PC-3 (cell line): ENCODE results near the gene DUSP6. TPM values are rescaled to one million over a fixed set of nuclear protein-coding genes. Genes with fewer than 3 reads are reported as not detected.

ENCODE experiments used
- ATAC-seq: fragments of 200-7000 bp; cut with Tn5 transposase; 2 replicates; pipeline ENCODE4 v1.9.1; 2020; ENCODE audit warnings: mild to moderate bottlenecking, moderate library complexity
- BruUV-seq: library from RNA; stranded (reverse); fragments of 400-500 nt; replicated peaks from 2 replicates; lab custom pipeline; 2021; lab: Mats Ljungman, UMichigan
- CTCF ChIA-PET: fragments of 300-600 bp; sonication (Branson Sonifier 250); formaldehyde crosslinking; loops from one replicate; lab custom pipeline; 2022; ENCODE audit warnings: antibody characterized with exemption; lab: Charles Lee
- POLR2A ChIA-PET: fragments of 300-600 bp; sonication (Branson Sonifier 250); formaldehyde crosslinking; loops from one replicate; lab custom pipeline; 2022; ENCODE audit warnings: antibody characterized with exemption; ENCODE audit not compliant: unreplicated experiment; lab: Charles Lee
- DNase-seq: peaks from one replicate; pipeline ENCODE4 v3.0.0-alpha.2; 2015
- H2AFZ ChIP-seq: fragments of 300-600 bp; sonication (generic); 2 replicates; pipeline ENCODE4 v1.6.0; 2016; ENCODE audit warnings: antibody characterized with exemption, low read length
- H3F3A ChIP-seq: fragments of 300-600 bp; sonication (generic); one replicate; pipeline ENCODE4 v1.6.0; 2017; ENCODE audit warnings: antibody characterized with exemption, low read length, control low read depth, mild to moderate bottlenecking; ENCODE audit not compliant: unreplicated experiment
- H3K27ac ChIP-seq: fragments of 300-600 bp; sonication (generic); 2 replicates; pipeline ENCODE4 v1.5.1; 2016; ENCODE audit warnings: mild to moderate bottlenecking, low read length
- H3K27me3 ChIP-seq: fragments of 300-600 bp; sonication (generic); 2 replicates; pipeline ENCODE4 v1.6.1; 2016; ENCODE audit warnings: low read length, mixed read lengths
- H3K36me3 ChIP-seq: fragments of 300-600 bp; sonication (generic); 2 replicates; pipeline ENCODE4 v1.6.1; 2016; ENCODE audit warnings: low read depth, mixed run types, low read length, mixed read lengths
- H3K4me1 ChIP-seq: fragments of 300-600 bp; sonication (generic); 2 replicates; pipeline ENCODE4 v1.5.1; 2016; ENCODE audit warnings: low read length; ENCODE audit not compliant: insufficient read depth
- H3K4me2 ChIP-seq: fragments of 300-600 bp; sonication (generic); 2 replicates; pipeline ENCODE4 v1.6.0; 2016; ENCODE audit warnings: low read length
- H3K4me3 ChIP-seq: fragments of 300-600 bp; sonication (generic); 2 replicates; pipeline ENCODE4 v1.5.1; 2016; ENCODE audit warnings: mild to moderate bottlenecking, low read length, mixed read lengths
- H3K79me2 ChIP-seq: fragments of 300-600 bp; sonication (generic); 2 replicates; pipeline ENCODE4 v1.6.1; 2017; ENCODE audit warnings: low read length, mixed read lengths
- H3K9ac ChIP-seq: fragments of 300-600 bp; sonication (generic); 2 replicates; pipeline ENCODE4 v1.6.0; 2016; ENCODE audit warnings: mild to moderate bottlenecking, low read length
- H3K9me2 ChIP-seq: fragments of 300-600 bp; sonication (generic); replicated peaks from 2 replicates; pipeline ENCODE4 v1.6.1; 2016; ENCODE audit warnings: mixed run types, low read length, mixed read lengths
- H3K9me3 ChIP-seq: fragments of 300-600 bp; sonication (generic); 2 replicates; pipeline ENCODE4 v1.6.1; 2016; ENCODE audit warnings: low read length, mixed read lengths
- H4K20me1 ChIP-seq: fragments of 300-600 bp; sonication (generic); 2 replicates; pipeline ENCODE4 v1.6.1; 2016; ENCODE audit warnings: low read length, mixed read lengths
- EZH2 ChIP-seq: fragments of 300-600 bp; sonication (generic); IDR thresholded peaks from one replicate; pipeline ENCODE4 v1.6.1; 2017; ENCODE audit warnings: antibody characterized with exemption, mild to moderate bottlenecking, low read length; ENCODE audit not compliant: unreplicated experiment
- EZH2phosphoT487 ChIP-seq: fragments of 300-600 bp; sonication (generic); IDR thresholded peaks from 2 replicates; pipeline ENCODE4 v1.6.1; 2018; ENCODE audit warnings: mild to moderate bottlenecking, antibody characterized with exemption, low read length, borderline replicate concordance
- intact Hi-C: fragments of 100-400 bp; cut with micrococcal nuclease; formaldehyde crosslinking; loops from 2 replicates; pipeline ENCODE4 v1.9.0; 2023
- total RNA-seq: library from RNA; depleted of rRNA; stranded (reverse); fragments of >200 nt; gene quantifications from 2 replicates; pipeline ENCODE4 v1.2.3, GENCODE V29; 2014
- TF ChIP-seq, protein P1 (sequence below): fragments of 300-600 bp; sonication (generic); conservative IDR thresholded peaks from 2 replicates; pipeline ENCODE4 v1.5.1; 2017; ENCODE audit warnings: antibody characterized with exemption, low read depth, mild to moderate bottlenecking, low read length

The DUSP6 gene
- total RNA-seq, 1 experiment from 2014 or later = 244 TPM

DNA sequence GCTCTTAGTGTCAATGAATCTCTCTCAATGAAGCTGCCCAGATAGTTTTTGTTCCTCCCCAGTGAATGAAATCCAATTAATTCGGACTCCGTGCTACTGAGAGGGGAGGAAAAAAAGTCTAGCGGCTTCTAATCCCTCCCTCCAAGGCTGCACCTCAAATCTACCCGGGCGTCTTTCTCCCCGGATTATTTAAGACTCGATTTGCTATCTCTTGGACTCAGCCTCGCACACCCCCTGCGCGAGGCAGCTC is 134 bp downstream of the DUSP6 start:
- peak overlapping the region; percentile 84 for H3K27ac ChIP-seq
- DNase-seq (no peak), ATAC-seq (no peak)
- intact Hi-C loops = loop anchor here (1.0 to 2.0 kb wide), 5 partner anchors 65 to 173 kb away; partner anchors contain the start of gene GALNT4
- H4K20me1 ChIP-seq = peaks cover 48% of the 10 kb centered on the region
- H3K9me3 ChIP-seq = no peaks in the 10 kb centered on the region
- peaks cover 66% of the 10 kb centered on the region for H3K79me2 ChIP-seq
- no peaks in the 10 kb centered on the region for H3K9me2 ChIP-seq
- peak overlapping the region; percentile 90 for H3K9ac ChIP-seq
- no peak overlapping the region for H2AFZ ChIP-seq
- peaks cover 44% of the 10 kb centered on the region for H3K4me1 ChIP-seq
- H3K36me3 ChIP-seq = peaks cover 39% of the 10 kb centered on the region
- H3K4me3 ChIP-seq = peak overlapping the region; percentile 98
- ChIA-PET POLR2A (interaction anchor here (0.5 to 1.3 kb wide), 5 partner anchors 22 to 175 kb away, joined by 3 to 6 read pairs (median 6); no protein-coding TSS in a partner anchor), CTCF (interaction anchor here (0.6 to 0.8 kb wide), 3 partner anchors 195 to 333 kb away, joined by 3 to 4 read pairs (median 3); no protein-coding TSS in a partner anchor)
- H3K4me2 ChIP-seq = peak overlapping the region; percentile 91
- no peaks in the 10 kb centered on the region for H3K27me3 ChIP-seq
- TF ChIP-seq, protein P1, sequence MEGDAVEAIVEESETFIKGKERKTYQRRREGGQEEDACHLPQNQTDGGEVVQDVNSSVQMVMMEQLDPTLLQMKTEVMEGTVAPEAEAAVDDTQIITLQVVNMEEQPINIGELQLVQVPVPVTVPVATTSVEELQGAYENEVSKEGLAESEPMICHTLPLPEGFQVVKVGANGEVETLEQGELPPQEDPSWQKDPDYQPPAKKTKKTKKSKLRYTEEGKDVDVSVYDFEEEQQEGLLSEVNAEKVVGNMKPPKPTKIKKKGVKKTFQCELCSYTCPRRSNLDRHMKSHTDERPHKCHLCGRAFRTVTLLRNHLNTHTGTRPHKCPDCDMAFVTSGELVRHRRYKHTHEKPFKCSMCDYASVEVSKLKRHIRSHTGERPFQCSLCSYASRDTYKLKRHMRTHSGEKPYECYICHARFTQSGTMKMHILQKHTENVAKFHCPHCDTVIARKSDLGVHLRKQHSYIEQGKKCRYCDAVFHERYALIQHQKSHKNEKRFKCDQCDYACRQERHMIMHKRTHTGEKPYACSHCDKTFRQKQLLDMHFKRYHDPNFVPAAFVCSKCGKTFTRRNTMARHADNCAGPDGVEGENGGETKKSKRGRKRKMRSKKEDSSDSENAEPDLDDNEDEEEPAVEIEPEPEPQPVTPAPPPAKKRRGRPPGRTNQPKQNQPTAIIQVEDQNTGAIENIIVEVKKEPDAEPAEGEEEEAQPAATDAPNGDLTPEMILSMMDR = no peak
- no peak for TF ChIP-seq EZH2phosphoT487
- TF ChIP-seq EZH2 = no peak
- H3F3A ChIP-seq = peaks cover 9% of the 10 kb centered on the region
- no TSS peak for BruUV-seq

DNA sequence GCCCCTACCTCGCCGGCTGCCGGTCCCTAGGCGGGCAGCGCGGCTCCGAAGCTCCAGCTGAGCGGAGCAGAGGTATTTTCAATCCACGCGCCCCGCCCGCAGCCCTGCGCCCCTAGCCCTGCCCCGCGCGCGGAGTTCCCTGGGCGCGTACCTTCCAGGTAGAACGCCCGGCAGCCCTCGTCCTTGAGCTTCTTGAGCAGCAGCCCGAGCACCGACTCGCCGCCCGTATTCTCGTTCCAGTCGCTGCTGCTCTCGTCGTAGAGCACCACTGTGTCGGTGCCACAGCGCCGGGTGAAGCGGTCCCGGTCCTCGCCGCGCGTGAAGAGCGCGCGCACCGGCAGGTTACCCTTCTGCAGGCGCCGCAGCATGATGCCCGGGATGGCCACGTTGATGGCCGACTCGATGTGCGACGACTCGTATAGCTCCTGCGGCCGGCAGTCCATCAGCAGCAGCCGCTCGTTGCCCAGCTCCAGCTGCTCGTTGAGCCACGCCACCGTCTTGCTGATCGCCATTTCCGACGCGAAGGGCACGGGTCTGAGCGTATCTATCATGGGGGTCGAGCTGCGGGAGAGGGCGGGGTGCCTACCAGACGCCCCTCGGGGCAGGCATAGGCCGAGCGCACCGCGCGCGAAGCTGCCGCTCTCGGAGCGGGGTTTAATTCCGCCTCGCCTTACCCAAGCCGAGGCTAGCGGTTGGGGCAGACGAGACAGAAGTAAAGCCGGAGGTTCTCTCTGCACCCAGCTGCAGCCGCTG is 636 bp downstream of the DUSP6 start:
- Histone ChIP-seq H3K4me2 (peak overlapping the region; percentile 91), H3K4me1 (peaks cover 49% of the 10 kb centered on the region), H4K20me1 (peaks cover 53% of the 10 kb centered on the region), H3K9me2 (no peaks in the 10 kb centered on the region), H3F3A (peaks cover 9% of the 10 kb centered on the region), H3K36me3 (peaks cover 41% of the 10 kb centered on the region), H3K9ac (peak overlapping the region; percentile 90), H3K4me3 (peak overlapping the region; percentile 98), H3K9me3 (no peaks in the 10 kb centered on the region), H3K27ac (peak overlapping the region; percentile 84), H2AFZ (no peak overlapping the region), H3K79me2 (peaks cover 71% of the 10 kb centered on the region), H3K27me3 (no peaks in the 10 kb centered on the region)
- POLR2A ChIA-PET = interaction anchor here (0.5 to 1.3 kb wide), 6 partner anchors 23 to 188 kb away, joined by 3 to 6 read pairs (median 6); no protein-coding TSS in a partner anchor
- no peak for TF ChIP-seq EZH2
- TF ChIP-seq, protein P1 = no peak
- TF ChIP-seq EZH2phosphoT487 = no peak
- ATAC-seq (peak; percentile 0), DNase-seq (no peak)
- CTCF ChIA-PET = interaction anchor here (0.6 to 0.7 kb wide), 2 partner anchors 195 to 307 kb away, joined by 3 to 4 read pairs; no protein-coding TSS in a partner anchor
- intact Hi-C loops = loop anchor here (1.0 to 2.0 kb wide), 5 partner anchors 65 to 173 kb away; partner anchors contain the start of gene GALNT4
- BruUV-seq = TSS peak; percentile 66
